HuH-7 (cell line): ENCODE measurements around the gene CASQ1.

Experiments
- DNase-seq: peaks from one replicate; pipeline ENCODE4 v3.0.0; 2011; ENCODE audit warnings: low spot score

CASQ1 gene

GRCh38 chr1:160226623-160227022 lies 36.2 kb downstream of the CASQ1 start:
- no peak for DNase-seq

DNA sequence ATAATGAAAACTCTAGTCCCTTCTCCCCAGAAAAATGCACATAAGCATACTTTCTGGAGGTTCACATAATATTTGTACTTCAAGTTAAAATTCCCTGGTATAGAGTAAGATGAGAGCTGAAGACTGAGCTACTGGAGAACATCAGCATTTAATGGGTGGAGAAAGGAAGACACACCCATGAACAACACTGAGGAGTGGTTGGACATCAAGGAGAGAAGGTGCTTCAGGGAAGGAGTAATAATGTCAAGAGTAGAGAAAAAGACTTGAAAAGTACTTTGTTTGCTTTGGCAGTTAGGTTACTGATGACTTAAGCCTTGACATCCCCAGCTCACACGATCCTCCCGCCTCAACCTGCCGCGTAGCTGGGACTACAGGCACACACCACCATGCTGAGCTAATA lies 36.7 kb downstream of the CASQ1 start:
- DNase-seq: no peak

GRCh38 chr1:160227561-160227960 lies 37.2 kb downstream of the CASQ1 start:
- DNase-seq: no peak

- no peak for DNase-seq
Measured at GRCh38 chr1:160228431-160228830, 38.1 kb downstream of the CASQ1 start.

GRCh38 chr1:160232911-160233310 lies 42.5 kb downstream of the CASQ1 start:
- no peak for DNase-seq

DNA sequence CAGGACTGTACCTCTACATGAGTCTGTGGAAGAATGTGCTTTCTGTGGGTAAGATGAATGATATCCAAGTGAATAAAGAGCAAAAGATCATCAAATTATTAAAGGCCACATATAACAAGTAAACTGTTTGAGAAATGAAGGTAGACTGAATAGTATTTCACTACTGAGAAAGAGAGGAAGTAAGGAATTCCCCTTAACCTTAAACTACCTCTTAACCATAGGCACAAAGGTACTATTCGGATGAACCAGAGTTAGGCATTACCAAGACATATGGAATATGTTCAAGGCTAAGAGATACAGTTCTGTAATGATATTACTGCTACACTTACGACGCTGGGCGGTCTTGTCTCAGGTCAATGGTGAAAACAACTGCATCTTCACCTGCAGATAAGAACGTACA lies 46.4 kb downstream of the CASQ1 start:
- no peak for DNase-seq

GRCh38 chr1:160237558-160237957 lies 47.2 kb downstream of the CASQ1 start:
- no peak for DNase-seq

DNA sequence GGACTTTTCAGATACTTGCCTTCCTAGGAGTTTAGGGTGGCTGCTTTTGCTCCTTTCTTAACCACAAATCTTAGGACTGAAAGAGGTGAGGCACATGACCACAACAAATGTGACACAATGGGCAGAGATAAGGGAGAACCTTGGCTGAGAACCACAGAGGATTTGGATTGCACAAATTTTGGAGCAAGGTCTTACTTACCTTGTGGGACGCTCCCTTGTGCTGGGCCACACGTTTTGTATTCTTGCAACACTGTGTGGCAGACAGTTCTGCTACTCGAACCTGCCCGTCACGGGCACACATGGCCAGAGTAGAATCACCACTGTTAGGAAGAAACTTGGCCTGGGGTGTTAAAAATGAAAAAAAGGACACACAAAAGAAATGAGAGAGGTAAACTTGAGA lies 48.0 kb downstream of the CASQ1 start:
- no peak for DNase-seq

GRCh38 chr1:160239582-160240299 lies 49.4 kb downstream of the CASQ1 start:
- DNase-seq: no peak

DNA sequence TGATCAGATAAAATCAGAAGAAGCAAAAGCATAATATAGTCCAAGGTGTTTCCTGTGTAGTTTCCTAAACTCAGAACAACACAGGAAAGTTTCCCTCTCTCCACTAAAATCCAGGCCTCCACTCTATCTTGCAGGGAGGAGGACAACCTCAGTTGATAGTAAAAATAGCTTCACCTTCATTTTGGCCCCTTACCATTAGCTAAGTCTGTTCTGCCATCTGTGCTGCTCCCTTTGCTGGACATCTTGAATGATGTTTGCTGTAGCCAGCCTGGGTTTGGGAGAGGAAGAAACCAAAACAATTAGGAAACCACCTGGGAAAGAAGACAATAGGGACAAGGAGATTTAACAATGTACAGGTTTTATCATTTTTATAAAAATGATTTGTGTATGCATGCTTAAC lies 53.4 kb downstream of the CASQ1 start:
- no peak for DNase-seq

DNA sequence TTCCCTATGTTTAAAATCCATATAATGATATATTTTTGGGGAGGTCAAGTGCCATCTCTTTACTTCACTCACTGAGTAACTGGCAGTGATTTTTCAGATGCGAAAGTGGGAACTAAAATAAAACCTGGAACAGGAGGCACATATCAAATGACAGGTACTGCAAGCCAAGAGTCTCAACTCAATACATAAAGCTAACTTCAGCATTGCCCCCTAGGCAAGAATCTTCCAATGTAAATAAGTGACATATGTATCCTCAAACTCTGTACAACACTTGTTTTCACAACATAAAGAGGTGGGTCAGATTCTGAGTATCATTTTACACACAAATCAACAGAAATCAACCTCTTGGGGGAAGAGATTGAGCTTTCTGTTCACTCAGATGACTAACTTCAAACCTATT lies 53.8 kb downstream of the CASQ1 start:
- DNase-seq: no peak

DNA sequence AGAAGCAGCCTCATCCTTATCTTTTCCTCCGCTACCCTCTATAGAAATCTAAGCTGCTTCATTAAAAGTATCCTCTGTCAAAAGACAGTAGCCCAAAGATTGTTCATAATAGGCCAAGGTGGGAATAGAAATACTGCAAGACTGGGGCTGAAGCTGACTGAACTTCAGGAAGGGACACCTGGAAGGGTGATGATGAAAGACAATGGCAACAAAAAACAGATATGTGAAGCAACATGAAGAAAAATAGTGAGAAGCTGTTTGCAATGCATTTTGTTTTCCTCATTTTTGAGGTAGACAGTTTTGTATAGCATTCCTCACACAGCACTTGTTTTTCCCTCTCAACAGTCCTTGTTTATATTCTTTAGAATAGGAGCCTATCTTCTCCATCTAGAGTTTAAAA lies 55.1 kb downstream of the CASQ1 start:
- DNase-seq: no peak

- no peak for DNase-seq
Measured at GRCh38 chr1:160247053-160247452, 56.7 kb downstream of the CASQ1 start.

DNA sequence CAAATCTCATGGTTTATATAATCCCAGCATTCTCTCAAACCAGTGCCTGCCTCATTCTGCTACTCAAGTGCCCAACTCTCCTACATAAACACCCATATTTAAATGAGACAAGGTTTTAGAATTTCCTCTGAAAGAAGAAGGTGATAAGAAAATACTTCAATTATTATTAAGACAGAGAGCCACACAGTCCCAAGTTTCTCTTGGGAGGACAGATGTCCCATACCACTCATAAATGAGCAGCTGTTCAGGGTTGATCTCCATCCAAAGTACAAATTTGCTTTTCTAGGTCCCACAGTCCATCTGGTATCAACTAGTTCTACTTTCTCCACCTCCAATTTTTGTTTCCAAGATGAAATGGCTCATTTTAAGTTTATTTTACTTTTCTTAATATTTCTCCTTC lies 60.6 kb downstream of the CASQ1 start:
- DNase-seq: no peak
